HG03025 (cell line): ENCODE measurements around the gene NFKB1.
A peak's percentile ranks its signal among the peaks of the same experiment; 100 is the strongest.
"Not testable (repeated sequence)": the region's sequence is repeated elsewhere in the genome, so short reads cannot be mapped to it uniquely, and the experiment has no call there.

Experiments used
- ATAC-seq: cut with Tn5 transposase; IDR thresholded peaks from one replicate; pipeline ENCODE4 v1.9.1; 2021; ENCODE audit warnings: mild to moderate bottlenecking, moderate library complexity; ENCODE audit not compliant: unreplicated experiment, low FRiP score

The NFKB1 gene

GRCh38 chr4:102594000-102594399 lies 92.8 kb downstream of the NFKB1 start:
- no peak for ATAC-seq

DNA sequence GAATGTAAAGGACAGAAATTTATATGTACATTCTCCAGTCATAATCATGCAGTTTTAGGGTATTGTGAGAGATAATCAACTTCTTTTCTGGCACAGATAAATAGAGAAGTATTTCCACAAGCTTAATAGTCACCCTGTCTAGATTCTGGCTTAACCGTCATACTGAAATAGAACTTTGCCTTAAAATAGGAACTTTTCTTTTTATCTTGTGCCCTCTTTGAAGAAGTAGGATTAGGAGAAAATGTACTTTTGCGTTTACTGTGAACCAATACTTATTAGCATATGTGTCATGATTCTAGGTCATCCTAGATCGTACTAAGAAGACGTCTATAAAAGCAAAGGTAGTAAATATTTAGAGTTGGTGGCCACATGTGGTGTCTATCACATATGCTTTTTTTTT lies 95.4 kb downstream of the NFKB1 start:
- no peak for ATAC-seq

GRCh38 chr4:102598086-102598761 lies 97.1 kb downstream of the NFKB1 start:
- peak; percentile 39 for ATAC-seq

- ATAC-seq: peak; percentile 70
Observed at GRCh38 chr4:102598762-102599374, 97.7 kb downstream of the NFKB1 start.

DNA sequence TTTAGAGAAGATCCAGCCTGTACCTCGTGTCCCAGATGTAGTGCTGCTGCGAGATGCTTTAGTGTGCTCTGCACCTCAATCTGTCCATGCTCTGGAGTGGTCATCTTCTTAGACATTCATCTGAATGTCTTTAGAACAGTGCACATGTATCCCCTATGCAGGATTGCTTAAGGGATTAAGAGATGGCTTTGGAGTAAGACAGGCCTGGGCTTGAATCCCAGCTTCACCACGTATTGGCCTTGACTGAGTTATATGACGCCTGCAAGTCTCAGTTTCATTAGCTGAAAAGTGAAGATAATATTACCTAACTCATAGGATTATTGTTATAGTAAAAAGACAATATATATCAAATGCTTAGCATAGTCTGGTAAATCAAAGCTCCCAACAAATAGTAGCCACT lies 98.3 kb downstream of the NFKB1 start:
- ATAC-seq: peak; percentile 24

- ATAC-seq: no peak
Observed at GRCh38 chr4:102599886-102600285, 98.7 kb downstream of the NFKB1 start.

GRCh38 chr4:102600689-102601088 lies 99.5 kb downstream of the NFKB1 start:
- no peak for ATAC-seq

GRCh38 chr4:102601586-102602227 lies 100.5 kb downstream of the NFKB1 start:
- ATAC-seq: no peak

- no peak for ATAC-seq
Observed at GRCh38 chr4:102604222-102604940, 103.2 kb downstream of the NFKB1 start.

DNA sequence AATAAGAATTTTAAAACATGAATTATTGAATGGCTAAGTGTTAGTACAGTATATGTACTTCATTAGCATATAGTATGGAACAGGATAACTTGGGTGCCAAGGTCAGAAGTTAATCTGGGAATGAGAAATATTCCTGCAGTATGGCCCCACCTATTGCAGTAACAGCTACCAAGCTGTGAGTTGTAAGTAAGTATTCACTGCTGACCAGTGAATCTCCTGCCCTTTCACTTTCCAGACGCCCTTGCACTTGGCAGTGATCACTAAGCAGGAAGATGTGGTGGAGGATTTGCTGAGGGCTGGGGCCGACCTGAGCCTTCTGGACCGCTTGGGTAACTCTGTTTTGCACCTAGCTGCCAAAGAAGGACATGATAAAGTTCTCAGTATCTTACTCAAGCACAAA lies 105.1 kb downstream of the NFKB1 start:
- no peak for ATAC-seq

GRCh38 chr4:102606846-102607450 lies 105.8 kb downstream of the NFKB1 start:
- no peak for ATAC-seq

DNA sequence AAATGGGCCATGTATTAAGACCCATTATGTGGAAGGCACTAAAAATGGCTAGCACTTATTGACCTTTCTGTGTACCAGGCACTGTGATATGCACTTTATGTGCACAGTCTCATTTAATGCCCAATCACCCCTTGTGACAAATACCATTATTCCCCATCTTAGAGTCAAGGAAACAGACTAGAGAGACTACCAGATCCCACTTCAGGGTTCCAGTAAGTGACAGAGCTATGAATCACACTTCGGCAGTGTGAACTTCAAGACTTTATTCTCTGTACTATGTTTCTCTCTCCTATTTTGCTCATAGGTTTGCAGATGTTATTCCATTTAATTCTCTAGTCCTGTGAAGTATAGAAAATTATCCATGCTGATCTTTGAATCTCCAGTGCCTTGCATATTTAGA lies 107.0 kb downstream of the NFKB1 start:
- ATAC-seq: no peak

DNA sequence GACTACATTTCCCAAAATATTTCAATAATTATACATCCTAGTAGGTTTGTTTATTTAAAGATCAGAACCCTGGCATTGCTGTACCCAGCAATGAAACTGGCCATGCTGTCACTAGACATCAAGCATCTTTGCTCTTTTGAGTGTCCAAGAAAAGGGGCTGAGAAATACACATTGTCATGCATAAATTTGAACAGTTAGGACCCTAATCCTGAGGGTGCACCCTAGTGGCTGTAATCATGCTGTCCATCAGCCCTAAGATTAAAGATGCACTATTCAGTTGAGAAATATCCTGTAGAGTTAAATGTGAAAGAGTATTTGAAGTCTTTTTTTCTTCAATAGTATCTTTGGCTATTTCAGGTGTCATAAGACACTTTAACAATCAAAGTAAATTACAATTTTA lies 108.8 kb downstream of the NFKB1 start:
- ATAC-seq: no peak

DNA sequence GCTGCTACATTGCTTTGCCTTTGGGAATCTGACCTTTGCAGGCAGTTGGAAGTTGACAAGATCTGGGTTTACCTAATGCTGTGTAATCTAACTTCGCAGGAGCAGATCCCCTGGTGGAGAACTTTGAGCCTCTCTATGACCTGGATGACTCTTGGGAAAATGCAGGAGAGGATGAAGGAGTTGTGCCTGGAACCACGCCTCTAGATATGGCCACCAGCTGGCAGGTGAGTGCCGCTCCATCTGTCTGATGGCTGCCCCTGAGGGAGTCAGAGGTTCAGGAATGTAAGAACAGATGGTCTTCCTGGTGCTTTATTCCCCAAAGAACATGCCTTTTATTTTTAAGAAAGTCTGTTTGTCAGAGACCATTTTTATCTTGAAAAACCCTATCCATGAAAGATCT lies 109.3 kb downstream of the NFKB1 start:
- ATAC-seq: no peak

GRCh38 chr4:102612210-102612609 lies 111.1 kb downstream of the NFKB1 start:
- no peak for ATAC-seq

- ATAC-seq: no peak
Observed at GRCh38 chr4:102612824-102613366, 111.7 kb downstream of the NFKB1 start.

GRCh38 chr4:102614801-102615200 lies 113.6 kb downstream of the NFKB1 start:
- ATAC-seq: no peak

DNA sequence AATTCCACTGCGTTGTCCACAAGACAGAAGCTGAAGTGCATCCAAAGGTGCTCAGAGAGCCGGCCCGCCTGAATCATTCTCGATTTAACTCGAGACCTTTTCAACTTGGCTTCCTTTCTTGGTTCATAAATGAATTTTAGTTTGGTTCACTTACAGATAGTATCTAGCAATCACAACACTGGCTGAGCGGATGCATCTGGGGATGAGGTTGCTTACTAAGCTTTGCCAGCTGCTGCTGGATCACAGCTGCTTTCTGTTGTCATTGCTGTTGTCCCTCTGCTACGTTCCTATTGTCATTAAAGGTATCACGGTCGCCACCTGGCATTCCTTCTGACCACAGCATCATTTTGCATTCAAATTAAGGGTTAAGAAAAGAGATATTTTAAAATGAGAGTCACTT lies 115.5 kb downstream of the NFKB1 start:
- no peak for ATAC-seq

GRCh38 chr4:102619021-102619420 lies 117.9 kb downstream of the NFKB1 start:
- not testable (repeated sequence) for ATAC-seq

DNA sequence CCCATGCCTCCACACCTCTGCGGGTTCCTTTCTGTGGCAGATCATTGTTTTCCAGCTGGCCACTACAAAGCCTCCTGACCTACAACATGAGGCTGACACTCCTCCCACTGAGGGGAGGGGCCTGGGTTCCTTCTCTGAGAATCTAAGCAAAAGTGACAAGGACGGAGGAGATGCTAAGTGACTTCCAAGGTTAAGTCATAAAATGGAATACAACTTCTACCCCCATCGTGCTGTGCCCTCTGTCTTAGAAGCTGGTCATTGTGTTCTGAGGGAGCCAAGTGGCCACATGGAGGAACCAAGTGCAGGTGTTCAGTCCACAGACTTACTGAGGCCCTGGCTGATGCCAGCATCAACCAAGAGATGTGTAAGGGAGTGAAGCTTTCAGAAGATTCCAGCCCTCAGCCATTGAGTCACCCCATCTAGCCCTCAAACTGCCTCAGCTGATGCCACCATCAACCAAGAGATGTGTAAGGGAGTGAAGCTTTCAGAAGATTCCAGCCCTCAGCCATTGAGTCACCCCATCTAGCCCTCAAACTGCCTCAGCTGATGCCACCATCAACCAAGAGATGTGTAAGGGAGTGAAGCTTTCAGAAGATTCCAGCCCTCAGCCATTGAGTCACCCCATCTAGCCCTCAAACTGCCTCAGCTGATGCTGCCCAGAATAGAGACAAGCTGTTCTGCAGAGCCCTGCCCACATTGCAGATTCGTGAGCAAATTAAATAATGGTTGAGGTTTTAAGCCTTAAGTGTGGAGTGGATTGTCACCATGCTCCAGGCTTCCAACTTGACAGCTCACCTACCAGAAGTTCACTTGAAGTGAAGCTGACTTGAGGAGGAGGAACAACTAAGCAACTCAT lies 118.8 kb downstream of the NFKB1 start:
- ATAC-seq: not testable (repeated sequence)
